ENCODE data around the gene EFHD1.

EFHD1 gene, protein sequence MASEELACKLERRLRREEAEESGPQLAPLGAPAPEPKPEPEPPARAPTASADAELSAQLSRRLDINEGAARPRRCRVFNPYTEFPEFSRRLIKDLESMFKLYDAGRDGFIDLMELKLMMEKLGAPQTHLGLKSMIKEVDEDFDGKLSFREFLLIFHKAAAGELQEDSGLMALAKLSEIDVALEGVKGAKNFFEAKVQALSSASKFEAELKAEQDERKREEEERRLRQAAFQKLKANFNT

DNA sequence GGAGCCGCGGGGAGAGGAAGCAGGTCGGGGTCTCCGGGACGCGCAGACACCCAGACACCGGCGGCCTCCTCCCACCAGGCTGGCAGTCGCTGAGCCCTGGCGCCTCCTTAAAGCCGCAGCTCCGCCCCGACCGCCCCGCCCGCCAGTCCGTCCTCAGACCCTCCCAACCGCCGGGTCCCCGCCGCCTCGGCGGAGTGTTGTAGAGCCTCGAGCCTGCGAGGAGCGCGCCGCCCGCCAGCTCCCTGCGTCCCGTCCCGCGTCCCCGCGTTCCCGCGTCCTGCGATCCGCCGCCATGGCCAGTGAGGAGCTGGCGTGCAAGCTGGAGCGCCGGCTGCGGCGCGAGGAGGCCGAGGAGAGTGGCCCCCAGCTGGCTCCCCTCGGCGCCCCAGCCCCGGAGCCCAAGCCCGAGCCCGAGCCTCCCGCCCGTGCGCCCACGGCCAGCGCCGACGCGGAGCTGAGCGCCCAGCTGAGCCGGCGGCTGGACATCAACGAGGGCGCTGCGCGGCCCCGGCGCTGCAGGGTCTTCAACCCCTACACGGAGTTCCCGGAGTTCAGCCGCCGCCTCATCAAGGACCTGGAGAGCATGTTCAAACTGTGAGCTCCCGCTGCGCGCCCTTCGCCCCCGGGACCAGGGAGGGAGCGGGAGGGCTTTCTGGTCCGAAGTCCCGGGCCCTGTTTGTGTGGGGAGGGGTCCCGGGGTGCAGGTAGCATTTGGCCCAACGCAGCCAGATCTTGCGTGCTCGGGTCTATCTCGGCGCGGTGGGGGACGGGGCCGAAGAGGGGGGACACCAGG, at the start of gene EFHD1:
Gene EFHD1 (plus strand): TSS at position 192 of the 793 bp plus-strand sequence. CDS start 101 bp downstream, at position 293.
- no peak for DNase-seq (ENCODE audit: low read depth, low spot score)

DNA sequence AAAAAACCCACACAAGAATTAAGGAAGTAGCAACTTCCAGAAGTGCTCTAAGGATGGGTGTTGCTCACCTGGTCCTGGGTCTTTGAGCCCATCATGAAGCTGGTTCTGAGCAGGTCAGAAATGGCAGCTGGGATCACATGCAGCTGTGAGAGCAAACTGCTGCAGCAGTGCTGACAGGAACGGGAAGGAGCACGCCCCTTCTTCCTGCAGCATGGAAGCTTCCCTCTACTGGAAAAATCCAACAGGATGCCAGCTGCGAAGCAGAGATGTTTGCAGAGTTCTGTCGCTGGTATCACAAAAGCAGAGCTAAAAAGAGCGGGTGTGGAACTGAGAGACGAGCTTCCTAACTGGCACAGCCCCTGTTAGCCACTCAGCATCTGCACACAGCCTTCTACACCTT, 49.2 kb upstream of the EFHD1 start:
- DNase-seq (ENCODE audit: low read depth, low spot score), result no peak

DNA sequence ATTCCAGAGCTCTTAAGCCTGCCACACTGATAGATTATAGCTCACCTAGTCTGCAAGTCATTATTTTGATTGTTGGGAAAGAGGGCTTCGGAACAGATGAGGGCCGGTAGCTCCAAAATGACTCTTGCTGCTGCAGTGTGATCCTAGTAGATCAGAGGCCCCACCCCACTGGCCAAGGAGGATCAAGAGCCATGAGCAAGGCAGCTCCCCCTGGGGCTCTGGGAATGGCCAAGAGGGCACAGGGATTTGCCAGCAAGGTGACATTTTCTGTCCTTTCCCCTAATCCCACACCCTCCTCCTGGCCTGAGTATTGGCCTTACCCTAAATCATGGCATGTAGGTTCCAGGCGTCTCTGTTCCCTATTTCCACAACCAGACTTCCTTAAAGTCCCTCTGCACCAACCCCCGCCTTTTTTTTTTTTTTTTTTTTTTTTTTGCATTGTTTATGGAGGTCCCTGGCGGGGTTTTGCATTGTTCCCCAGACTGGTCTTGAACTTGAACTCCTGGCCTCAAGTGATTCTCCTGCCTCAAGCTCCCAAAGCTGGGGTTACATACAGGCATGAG, 46.4 kb upstream of the EFHD1 start:
- DNase-seq (ENCODE audit: low read depth, low spot score), result no peak

DNA sequence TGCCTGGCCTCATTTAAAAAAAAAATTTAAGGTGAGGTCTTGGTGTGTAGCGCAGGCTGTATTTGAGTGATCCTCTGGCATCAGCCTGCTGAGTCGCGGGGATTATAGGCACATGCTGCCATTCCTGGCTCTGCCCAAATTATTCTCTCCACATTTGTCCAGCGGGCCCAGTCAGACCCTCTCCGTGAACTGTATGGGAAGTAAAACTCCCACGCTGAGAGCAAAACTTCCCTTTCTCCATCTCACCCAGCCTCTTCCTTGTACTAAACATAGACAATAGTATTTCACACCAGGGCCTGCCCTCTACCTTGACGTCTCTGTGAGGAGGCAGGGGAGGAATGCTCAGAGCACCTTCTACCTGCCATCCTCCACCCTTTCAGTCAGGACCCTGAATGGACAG, 45.9 kb upstream of the EFHD1 start:
- no peak for DNase-seq (ENCODE audit: low read depth, low spot score)

DNA sequence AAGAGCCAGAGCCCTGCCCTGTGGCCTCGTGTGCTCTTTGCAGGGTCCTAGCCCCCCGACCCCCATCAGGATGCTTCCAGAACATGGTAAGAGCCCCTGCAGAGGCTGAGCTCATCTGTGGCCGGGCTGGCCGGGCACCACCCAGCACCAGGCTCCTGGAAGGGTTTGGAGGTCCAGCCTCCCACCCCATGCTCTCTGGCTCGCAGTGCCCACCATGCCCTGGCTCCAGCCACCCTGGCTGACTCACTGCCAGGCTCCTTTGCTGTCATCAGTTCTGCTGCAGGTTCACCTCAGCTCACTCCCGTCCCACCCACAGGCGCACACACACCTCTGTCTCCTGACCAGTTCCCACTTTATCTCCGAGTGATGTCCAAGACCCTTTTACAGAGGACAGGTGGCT, 45.4 kb upstream of the EFHD1 start:
- DNase-seq (ENCODE audit: low read depth, low spot score), result no peak

DNA sequence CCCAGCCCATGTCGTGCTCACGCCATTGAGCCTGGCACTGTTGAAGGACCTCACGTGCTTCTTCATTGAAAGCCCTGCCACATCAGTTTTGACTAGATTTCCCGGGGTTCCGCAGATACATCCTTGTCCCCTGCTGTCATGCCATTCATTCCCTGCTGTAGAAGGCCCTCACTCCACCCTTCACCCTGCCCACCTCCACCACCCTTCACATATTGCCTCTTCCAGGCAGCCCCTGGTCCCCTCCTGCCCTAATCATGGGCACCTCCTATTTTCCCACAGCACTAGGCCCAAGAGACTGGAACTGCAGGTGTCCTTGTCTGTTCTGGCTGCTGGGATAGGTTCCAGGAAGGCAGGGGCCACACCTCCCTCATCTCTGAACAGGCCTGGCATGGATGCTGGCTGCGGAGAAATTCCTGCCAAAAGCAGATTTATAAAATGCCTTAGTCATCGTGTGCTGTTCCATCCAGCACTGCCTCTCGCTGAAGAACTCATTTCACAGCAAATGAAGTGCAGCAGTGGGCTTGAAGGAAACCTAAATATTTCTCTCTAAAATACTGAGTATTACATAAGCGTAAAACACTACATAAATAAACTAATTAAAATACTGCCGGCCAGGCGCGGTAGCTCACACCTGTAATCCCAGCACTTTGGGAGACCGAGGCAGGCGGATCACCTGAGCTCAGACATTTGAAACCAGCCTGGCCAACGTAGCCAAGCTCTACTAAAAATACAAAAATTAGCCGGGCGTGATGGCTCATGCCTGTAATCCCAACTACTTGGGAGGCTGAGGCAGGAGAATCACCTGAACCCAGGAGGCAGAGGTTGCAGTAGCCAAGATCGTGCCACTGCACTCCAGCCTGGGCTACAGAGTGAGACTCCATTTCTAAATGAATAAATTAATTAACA, 44.5 kb upstream of the EFHD1 start:
- DNase-seq (ENCODE audit: low read depth, low spot score), result no peak

DNA sequence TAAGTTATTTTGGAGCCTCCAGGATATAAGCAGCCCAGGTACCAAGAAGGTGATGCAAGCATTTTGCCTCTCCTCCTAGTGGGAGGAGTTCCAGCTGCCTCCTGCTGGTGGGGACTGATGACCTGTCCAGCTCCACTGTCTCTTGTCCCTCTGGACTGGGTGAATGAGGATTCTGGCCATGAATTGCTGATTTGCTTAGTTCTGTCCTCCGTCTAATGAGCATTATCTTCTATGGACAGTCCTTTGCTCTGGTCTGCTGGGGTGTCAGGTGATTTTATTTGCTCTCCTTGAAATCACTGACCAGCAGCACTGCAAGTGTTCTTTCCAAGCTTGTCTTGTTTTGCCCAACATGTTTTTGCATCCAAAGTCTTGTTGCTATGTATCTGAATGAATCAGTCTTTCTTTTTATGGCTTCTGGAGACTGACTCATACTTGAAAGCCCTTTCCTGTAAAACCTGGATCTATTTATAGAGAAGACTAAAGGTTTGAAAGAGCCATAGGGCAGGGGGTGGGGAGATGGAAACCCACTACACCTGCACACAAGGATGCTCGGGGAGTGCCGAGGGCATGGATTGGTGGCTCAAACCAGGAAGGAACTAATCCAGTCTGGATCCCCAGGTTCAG, 40.5 kb upstream of the EFHD1 start:
- DNase-seq (ENCODE audit: low read depth, low spot score), result no peak

DNA sequence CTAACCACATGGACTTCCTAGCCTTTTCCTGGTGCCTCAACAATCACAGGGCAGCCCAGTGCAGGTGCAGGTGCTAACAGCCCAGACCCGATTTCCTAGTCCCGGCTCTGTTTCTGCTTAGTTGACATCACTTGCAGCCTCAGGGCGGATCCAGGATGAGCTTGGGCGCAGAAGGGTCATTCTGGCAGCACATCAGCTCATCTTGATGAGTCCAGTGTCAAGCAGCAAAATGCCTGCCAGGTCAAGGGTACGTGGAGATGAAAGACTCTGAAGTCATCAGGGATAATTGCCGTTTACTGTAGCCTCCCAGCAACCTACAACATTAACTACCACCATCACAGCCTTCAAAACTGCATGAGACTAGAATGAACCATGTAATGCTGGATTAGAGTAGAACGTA, 39.4 kb upstream of the EFHD1 start:
- DNase-seq (ENCODE audit: low read depth, low spot score), result no peak

DNA sequence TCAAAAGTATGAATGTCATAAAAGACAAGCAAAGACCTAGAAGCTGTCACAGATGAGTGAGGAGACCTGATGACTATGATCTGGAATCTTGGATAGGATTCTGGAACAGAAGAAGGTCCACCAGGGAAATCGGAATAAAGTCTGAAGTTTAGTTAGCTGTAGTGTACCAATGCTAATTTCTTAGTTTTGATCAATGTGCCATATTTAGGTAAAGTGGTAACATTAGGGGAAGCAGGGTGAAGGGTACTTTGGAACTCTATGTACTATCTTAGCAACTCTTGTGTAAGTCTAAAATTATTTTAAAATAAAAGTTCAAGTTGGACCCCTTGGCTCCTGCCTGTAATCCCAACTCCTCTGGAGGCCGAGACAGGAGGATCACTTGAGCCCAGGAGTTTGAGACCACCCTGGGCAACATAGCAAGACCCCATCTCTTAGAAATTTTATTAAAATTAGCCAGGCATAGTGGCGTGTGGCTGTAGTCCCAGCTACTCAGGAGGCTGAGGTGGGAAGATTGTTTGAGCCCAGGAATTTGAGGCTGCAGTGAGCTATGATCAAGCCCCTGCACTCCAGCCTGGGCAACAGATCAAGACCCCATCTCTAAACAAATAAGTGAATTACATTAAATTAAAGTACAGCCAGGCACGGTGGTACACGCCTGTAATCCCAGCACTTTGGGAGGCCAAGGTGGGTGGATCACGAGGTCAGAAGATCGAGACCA, 35.9 kb upstream of the EFHD1 start:
- no peak for DNase-seq (ENCODE audit: low read depth, low spot score)

DNA sequence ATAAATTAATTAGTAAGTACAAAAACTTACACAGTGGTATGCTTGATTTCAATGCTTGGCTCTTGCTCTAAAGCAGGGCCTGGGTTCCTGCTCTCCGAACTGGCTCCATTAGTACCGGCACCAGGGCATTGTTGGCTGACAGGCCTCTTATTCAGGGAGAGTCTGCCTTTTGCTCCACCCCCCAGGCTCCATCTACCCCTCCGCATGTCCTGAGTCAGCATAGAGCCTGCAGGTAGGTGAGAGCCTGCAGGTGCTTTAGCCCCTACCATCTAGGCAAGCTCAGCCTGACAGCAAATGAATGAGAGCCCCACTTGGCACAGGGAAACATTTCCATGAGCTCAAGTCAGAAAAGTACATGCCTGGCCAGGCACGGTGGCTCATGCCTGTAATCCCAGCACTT, 35.1 kb upstream of the EFHD1 start:
- DNase-seq (ENCODE audit: low read depth, low spot score), result no peak

DNA sequence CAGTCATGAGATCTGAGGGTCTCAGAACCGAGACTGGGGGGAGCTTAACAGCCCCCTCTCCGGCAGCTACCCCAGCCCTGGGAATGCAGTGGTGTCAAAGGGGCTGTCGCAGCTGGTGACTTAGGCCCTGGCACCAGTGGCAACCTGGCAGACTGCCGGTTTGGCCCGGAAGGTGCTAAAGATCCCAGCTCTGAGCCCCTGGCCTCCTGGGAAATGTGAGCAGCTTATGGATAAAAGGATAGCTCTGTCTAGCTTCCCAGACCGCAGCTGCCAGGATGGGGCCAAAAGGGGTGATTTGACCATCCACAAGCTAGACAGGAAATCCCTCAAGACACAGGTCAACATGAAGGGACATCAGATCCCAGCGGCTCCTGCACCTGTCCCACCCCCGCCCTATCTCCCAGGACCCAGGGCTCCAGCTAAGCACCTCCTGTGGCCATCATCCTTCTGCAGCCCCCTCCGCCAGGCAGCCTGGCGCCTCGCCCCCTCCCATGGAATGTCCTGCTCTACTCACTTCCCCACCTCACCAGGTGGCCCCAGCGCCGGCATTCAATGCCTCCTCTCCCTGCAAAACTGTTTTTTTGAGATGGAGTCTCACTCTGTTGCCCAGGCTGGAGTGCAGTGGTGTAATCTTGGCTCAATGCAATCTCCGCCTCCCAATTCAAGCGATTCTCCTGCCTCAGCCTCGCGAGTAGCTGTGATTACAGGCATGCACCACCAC, 33.2 kb upstream of the EFHD1 start:
- DNase-seq (ENCODE audit: low read depth, low spot score), result no peak

DNA sequence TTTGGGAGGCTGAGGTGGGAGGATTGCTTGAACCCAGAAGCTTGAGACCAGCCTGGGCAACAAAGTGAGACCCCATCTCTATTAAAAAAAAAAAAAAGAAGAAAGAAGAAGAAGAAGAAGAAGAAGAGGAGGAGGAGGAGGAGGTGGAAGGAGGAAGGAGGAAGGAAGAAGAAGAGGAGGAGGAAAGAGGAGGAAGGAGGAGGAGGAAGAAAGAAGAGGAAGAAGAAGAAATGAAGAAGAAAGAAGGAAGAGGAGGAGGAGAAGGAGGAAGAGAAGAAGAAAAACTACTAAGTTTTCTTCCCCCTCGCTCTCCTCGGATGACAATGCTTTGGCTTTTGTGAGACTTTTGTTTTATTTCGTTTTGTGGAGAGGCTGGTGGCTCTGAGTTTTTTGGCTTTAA, 30.1 kb upstream of the EFHD1 start:
- DNase-seq (ENCODE audit: low read depth, low spot score), result no peak

DNA sequence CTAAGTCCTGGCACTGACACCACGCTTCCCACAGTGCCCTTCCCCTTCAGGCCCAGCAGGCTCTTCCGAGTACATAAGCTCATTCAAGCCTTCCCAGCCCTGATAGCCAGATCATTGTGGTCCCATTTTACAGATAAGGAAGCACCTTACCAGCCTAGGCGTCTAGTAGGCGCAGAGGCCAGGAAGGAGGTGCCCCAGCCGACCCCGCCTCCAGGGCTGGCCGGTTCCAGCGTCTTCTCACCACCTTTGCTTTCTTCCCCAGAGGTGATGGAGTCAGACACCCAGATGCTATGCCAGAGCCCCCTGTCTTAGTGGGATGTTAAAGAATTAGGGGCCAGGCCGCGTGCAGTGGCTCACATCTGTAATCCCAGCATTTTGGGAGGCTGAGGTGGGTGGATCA, 28.9 kb upstream of the EFHD1 start:
- DNase-seq (ENCODE audit: low read depth, low spot score), result no peak

DNA sequence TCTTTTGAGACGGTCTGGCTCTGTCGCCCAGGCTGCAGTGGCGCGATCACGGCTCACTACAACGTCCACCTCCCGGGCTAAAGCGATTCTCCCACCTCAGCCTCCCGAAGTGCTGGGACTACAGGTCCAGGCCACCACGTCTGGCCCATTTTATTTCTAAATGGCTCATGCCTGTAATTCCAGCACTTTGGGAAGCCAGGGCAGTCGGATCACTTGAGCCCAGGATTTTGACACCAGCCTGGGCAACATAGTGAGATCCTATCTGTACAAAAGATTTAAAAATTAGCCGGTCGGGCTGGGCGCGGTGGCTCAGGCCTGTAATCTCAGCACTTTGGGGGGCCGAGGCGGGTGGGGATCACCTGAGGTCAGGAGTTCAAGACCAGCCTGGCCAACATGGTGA, 26.4 kb upstream of the EFHD1 start:
- DNase-seq (ENCODE audit: low read depth, low spot score), result no peak

DNA sequence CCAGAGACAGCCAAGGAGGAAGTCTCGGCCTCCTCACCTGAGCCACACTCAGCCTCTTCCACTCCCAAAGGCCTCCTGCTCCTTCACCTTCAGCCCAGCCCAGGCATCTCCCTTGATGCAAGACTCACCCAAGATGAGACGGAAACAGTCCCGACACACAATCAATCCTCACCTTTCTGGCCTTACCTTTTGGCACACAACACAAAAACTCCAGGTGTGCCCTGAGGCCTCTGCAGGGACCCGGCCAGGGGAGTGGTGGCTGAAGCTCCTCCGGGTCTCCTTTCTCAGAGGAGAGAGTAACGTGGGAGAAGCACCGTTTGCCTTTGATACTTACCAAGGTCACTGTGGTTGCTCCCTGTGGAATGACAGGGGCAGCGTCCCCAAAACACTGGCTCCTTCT, 23.8 kb upstream of the EFHD1 start:
- no peak for DNase-seq (ENCODE audit: low read depth, low spot score)

DNA sequence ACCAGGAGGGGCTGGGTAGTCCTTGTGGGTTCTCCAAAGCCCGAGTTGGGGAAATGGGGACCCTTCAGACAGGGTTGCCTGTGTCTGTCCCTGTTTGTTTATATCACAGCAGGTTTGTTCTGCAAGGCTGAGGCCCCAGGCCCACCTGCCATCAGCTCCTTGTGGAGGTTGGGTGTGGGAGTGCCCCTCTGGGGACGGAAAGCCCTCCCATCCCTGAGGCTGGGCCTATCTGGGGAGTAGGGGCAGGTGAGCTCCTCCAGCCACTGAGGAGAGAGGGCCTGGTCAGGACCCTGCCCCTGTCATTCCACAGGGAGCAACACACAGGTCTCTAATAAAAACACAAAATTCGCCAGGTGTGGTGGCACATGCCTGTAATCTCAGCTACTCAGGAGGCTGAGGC, 23.3 kb upstream of the EFHD1 start:
- no peak for DNase-seq (ENCODE audit: low read depth, low spot score)

DNA sequence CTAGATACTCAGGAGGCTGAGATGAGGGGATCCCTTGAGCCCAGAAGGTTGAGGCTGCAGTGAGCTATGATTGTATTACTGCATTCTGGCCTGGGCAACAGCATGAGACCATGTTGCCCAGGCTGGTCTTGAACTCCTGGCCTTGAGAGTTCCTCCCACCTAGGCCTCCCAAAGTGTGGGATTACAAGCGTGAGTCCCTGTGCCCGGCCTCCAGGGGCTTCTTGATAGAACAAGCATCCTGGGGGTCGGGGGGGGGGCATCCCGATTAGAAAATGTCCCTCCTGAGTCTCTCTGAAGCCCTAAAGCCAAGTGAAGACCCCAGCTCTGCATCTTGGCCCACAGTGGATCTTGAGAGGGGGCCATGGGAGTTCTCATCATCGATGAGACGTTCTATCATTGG, 22.3 kb upstream of the EFHD1 start:
- no peak for DNase-seq (ENCODE audit: low read depth, low spot score)

DNA sequence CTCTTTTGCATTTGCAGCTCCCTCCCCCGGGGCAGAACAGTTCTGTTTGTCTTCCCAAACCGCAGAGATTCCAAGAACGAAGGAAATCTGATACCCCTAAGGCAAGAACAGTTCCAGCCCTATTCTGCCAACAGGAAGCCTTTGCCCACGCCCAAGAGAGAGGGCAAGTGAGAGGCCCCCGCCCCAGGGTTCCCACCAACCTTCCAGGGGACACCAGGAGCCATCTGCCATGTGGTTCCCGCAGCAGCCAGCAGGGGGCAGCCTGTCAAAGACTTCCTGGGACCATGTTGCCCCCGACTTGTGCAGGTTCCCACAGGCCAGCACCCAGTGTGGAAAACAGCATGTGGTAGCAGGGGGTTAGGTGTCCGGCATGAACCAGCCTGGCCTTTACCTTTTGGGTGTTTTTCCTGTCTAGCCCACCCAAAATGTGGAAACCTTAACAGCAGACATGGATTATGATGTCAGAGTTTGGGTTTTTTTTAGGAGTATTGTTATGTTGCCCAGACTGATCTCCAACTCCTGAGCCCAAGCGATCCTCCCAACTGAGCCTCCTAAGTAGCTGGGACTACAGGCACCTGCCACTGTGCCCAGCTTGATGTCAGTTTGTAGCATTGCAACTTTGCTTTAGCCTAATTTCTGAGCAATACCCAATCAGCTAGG, 21.7 kb upstream of the EFHD1 start:
- DNase-seq (ENCODE audit: low read depth, low spot score), result peak; percentile 42

DNA sequence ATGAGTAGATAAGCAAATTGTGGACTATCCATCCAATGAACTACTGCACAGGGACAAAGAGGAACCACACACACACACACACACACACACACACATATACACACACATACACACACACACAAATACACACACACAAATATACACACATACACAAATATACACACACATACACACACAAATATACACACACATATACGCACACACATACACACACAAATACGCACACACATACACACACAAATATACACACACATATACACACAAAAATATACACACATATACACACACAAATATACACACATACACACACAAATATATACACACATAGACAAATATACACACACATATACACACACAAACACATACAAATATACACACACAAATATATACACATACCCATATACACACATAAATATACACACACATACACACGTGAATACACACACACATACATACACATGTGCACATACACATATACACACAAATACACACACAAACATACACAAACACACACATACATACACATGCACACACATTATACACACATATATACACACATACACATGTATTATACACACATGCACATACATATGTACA, 19.8 kb upstream of the EFHD1 start:
- no peak for DNase-seq (ENCODE audit: low read depth, low spot score)
